ENCODE data around the gene IMPA2.
"Not testable (repeated sequence)": the region's sequence is repeated elsewhere in the genome, so short reads cannot be mapped to it uniquely, and the experiment has no call there.

IMPA2 gene

DNA sequence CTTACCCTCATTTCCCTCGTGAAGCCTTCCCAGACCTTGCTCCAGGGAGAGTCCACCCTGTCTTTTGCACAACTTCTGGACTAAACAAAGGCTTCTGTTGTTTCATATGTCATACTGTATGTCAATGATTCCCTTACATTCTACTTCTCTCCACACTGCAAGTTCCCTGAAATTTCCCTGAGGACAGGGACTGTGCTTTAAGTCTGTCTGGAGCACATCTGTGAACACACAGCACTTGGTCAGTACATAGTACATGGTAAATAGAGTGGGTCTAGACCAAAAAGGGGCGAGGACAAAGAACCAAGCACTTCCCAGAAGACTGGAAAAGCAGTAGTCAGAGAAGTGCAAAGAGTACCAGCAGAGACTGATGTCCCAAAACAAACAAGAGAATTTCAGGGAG is 23.7 kb upstream of the IMPA2 start:
- H2BK120ac ChIP-seq (ENCODE audit: insufficient read depth, low read length, poor library complexity) = no peak overlapping the region
- peaks cover 0 to 4% of the 10 kb centered on the region in 2 experiments for H3K4me1 ChIP-seq (ENCODE audit: control insufficient read depth in 1 of 2, insufficient read depth in 2 of 2, low read length in 2 of 2)
- H3K23ac ChIP-seq (ENCODE audit: low read length) = no peak overlapping the region
- WGBS (ENCODE audit: extremely low coverage, insufficient coverage, insufficient read length) = no CpG with 5 or more reads among the region's 2 CpGs
- no peak overlapping the region for H2AFZ ChIP-seq (ENCODE audit: insufficient read depth, low read length, poor library complexity)
- no peak overlapping the region for H2BK5ac ChIP-seq (ENCODE audit: low read depth, low read length, poor library complexity)
- H3K79me1 ChIP-seq (ENCODE audit: low read length) = peaks cover 9% of the 10 kb centered on the region
- H4K8ac ChIP-seq (ENCODE audit: low read depth, low read length) = no peak overlapping the region
- H3K9me3 ChIP-seq (ENCODE audit: insufficient read depth, low read depth, low read length) = peaks cover 7% of the 10 kb centered on the region
- H3K27me3 ChIP-seq (ENCODE audit: insufficient read depth, low read length) = no peaks in the 10 kb centered on the region
- no peaks in the 10 kb centered on the region for H3K36me3 ChIP-seq (ENCODE audit: control insufficient read depth in 1 of 2, insufficient read depth in 2 of 2, low read length in 2 of 2)
- no peak overlapping the region for H3K4me3 ChIP-seq (ENCODE audit: low read depth, low read length)
- no peak overlapping the region for H3K27ac ChIP-seq (ENCODE audit: low read depth, low read length)
- H3K4ac ChIP-seq (ENCODE audit: low read depth, low read length) = no peak overlapping the region
- no peak overlapping the region for H2AK5ac ChIP-seq (ENCODE audit: low read length)
- no peak overlapping the region for H3K4me2 ChIP-seq (ENCODE audit: low read length)
- H4K12ac ChIP-seq (ENCODE audit: low read depth, low read length) = no peak overlapping the region
- H3K9ac ChIP-seq (ENCODE audit: low read length) = no peak overlapping the region
- DNase-seq = no peak
- H2BK12ac ChIP-seq (ENCODE audit: low read length) = no peak overlapping the region
- no peak overlapping the region for H3K14ac ChIP-seq (ENCODE audit: low read length)
- H4K91ac ChIP-seq (ENCODE audit: low read depth, low read length) = no peak overlapping the region
- H3K79me2 ChIP-seq (ENCODE audit: control insufficient read depth, insufficient read depth, low read length, poor library complexity) = no peaks in the 10 kb centered on the region
- no peak overlapping the region for H3K18ac ChIP-seq (ENCODE audit: low read length)

DNA sequence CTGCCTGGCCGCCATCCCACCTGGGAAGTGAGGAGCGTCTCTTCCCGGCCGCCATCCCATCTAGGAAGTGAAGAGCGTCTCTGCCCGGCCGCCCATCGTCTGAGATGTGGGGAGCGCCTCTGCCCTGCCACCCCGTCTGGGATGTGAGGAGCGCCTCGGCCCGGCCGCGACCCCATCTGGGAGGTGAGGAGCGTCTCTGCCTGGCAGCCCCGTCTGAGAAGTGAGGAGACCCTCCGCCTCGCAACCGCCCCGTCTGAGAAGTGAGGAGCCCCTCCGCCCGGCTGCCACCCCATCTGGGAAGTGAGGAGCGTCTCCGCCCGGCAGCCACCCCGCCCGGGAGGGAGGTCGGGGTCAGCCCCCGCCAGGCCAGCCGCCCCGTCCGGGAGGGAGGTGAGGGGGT is 21.7 kb upstream of the IMPA2 start:
- H3K14ac ChIP-seq (ENCODE audit: low read length); H3K79me2 ChIP-seq (ENCODE audit: control insufficient read depth, insufficient read depth, low read length, poor library complexity); H3K4me3 ChIP-seq (ENCODE audit: low read depth, low read length); H2BK5ac ChIP-seq (ENCODE audit: low read depth, low read length, poor library complexity); H3K4ac ChIP-seq (ENCODE audit: low read depth, low read length); H2AFZ ChIP-seq (ENCODE audit: insufficient read depth, low read length, poor library complexity); H3K18ac ChIP-seq (ENCODE audit: low read length); H2BK120ac ChIP-seq (ENCODE audit: insufficient read depth, low read length, poor library complexity); H3K9me3 ChIP-seq (ENCODE audit: insufficient read depth, low read depth, low read length); H2AK5ac ChIP-seq (ENCODE audit: low read length); H4K12ac ChIP-seq (ENCODE audit: low read depth, low read length); H3K4me1 ChIP-seq (ENCODE audit: control insufficient read depth in 1 of 2, insufficient read depth in 2 of 2, low read length in 2 of 2); H3K27me3 ChIP-seq (ENCODE audit: insufficient read depth, low read length); H2BK12ac ChIP-seq (ENCODE audit: low read length); H3K23ac ChIP-seq (ENCODE audit: low read length); H3K9ac ChIP-seq (ENCODE audit: low read length); H3K27ac ChIP-seq (ENCODE audit: low read depth, low read length); DNase-seq; H4K91ac ChIP-seq (ENCODE audit: low read depth, low read length); H4K8ac ChIP-seq (ENCODE audit: low read depth, low read length); H3K36me3 ChIP-seq (ENCODE audit: control insufficient read depth in 1 of 2, insufficient read depth in 2 of 2, low read length in 2 of 2); H3K79me1 ChIP-seq (ENCODE audit: low read length); H3K4me2 ChIP-seq (ENCODE audit: low read length): not testable (repeated sequence)
- WGBS (ENCODE audit: extremely low coverage, insufficient coverage, insufficient read length) = no CpG with 5 or more reads among the region's 33 CpGs

- H4K12ac ChIP-seq (ENCODE audit: low read depth, low read length) = no peak overlapping the region
- H3K18ac ChIP-seq (ENCODE audit: low read length) = no peak overlapping the region
- H3K14ac ChIP-seq (ENCODE audit: low read length) = no peak overlapping the region
- peak overlapping the region; percentile 2 for H4K91ac ChIP-seq (ENCODE audit: low read depth, low read length)
- H2BK120ac ChIP-seq (ENCODE audit: insufficient read depth, low read length, poor library complexity) = no peak overlapping the region
- H3K79me2 ChIP-seq (ENCODE audit: control insufficient read depth, insufficient read depth, low read length, poor library complexity) = no peaks in the 10 kb centered on the region
- DNase-seq = no peak
- no peak overlapping the region for H3K27ac ChIP-seq (ENCODE audit: low read depth, low read length)
- H4K8ac ChIP-seq (ENCODE audit: low read depth, low read length) = no peak overlapping the region
- H2AK5ac ChIP-seq (ENCODE audit: low read length) = peak overlapping the region; percentile 91
- no peak overlapping the region for H3K23ac ChIP-seq (ENCODE audit: low read length)
- H3K27me3 ChIP-seq (ENCODE audit: insufficient read depth, low read length) = no peaks in the 10 kb centered on the region
- no peaks in the 10 kb centered on the region for H3K79me1 ChIP-seq (ENCODE audit: low read length)
- H2BK5ac ChIP-seq (ENCODE audit: low read depth, low read length, poor library complexity) = no peak overlapping the region
- H3K4me3 ChIP-seq (ENCODE audit: low read depth, low read length) = no peak overlapping the region
- H3K36me3 ChIP-seq (ENCODE audit: control insufficient read depth in 1 of 2, insufficient read depth in 2 of 2, low read length in 2 of 2) = no peaks in the 10 kb centered on the region
- peak overlapping the region; percentile 60 for H2AFZ ChIP-seq (ENCODE audit: insufficient read depth, low read length, poor library complexity)
- peaks cover 7% of the 10 kb centered on the region for H3K9me3 ChIP-seq (ENCODE audit: insufficient read depth, low read depth, low read length)
- H2BK12ac ChIP-seq (ENCODE audit: low read length) = peak overlapping the region; percentile 18
- no peaks in the 10 kb centered on the region for H3K4me1 ChIP-seq (ENCODE audit: control insufficient read depth in 1 of 2, insufficient read depth in 2 of 2, low read length in 2 of 2)
- no CpG with 5 or more reads among the region's 17 CpGs for WGBS (ENCODE audit: extremely low coverage, insufficient coverage, insufficient read length)
- H3K9ac ChIP-seq (ENCODE audit: low read length) = no peak overlapping the region
- no peak overlapping the region for H3K4ac ChIP-seq (ENCODE audit: low read depth, low read length)
- no peak overlapping the region for H3K4me2 ChIP-seq (ENCODE audit: low read length)
Measured at GRCh38 chr18:11960743-11961380, 20.4 kb upstream of the IMPA2 start.

- Histone ChIP-seq H3K27me3 (ENCODE audit: insufficient read depth, low read length) (no peaks in the 10 kb centered on the region), H2AK5ac (ENCODE audit: low read length) (no peak overlapping the region), H3K27ac (ENCODE audit: low read depth, low read length) (no peak overlapping the region), H2BK12ac (ENCODE audit: low read length) (no peak overlapping the region), H2BK5ac (ENCODE audit: low read depth, low read length, poor library complexity) (no peak overlapping the region), H3K36me3 (ENCODE audit: control insufficient read depth in 1 of 2, insufficient read depth in 2 of 2, low read length in 2 of 2) (no peaks in the 10 kb centered on the region), H4K91ac (ENCODE audit: low read depth, low read length) (no peak overlapping the region), H2AFZ (ENCODE audit: insufficient read depth, low read length, poor library complexity) (no peak overlapping the region), H3K9ac (ENCODE audit: low read length) (no peak overlapping the region), H3K4ac (ENCODE audit: low read depth, low read length) (no peak overlapping the region), H2BK120ac (ENCODE audit: insufficient read depth, low read length, poor library complexity) (no peak overlapping the region), H3K23ac (ENCODE audit: low read length) (no peak overlapping the region), H4K8ac (ENCODE audit: low read depth, low read length) (no peak overlapping the region), H3K9me3 (ENCODE audit: insufficient read depth, low read depth, low read length) (peaks cover 2% of the 10 kb centered on the region), H3K4me3 (ENCODE audit: low read depth, low read length) (no peak overlapping the region), H3K4me1 (ENCODE audit: control insufficient read depth in 1 of 2, insufficient read depth in 2 of 2, low read length in 2 of 2) (no peaks in the 10 kb centered on the region), H3K79me2 (ENCODE audit: control insufficient read depth, insufficient read depth, low read length, poor library complexity) (no peaks in the 10 kb centered on the region), H4K12ac (ENCODE audit: low read depth, low read length) (no peak overlapping the region), H3K4me2 (ENCODE audit: low read length) (no peak overlapping the region), H3K14ac (ENCODE audit: low read length) (no peak overlapping the region), H3K18ac (ENCODE audit: low read length) (no peak overlapping the region), H3K79me1 (ENCODE audit: low read length) (no peaks in the 10 kb centered on the region)
- WGBS (ENCODE audit: extremely low coverage, insufficient coverage, insufficient read length) = no CpG with 5 or more reads among the region's 1 CpG
- DNase-seq = no peak
Measured at GRCh38 chr18:11962597-11962996, 18.7 kb upstream of the IMPA2 start.
